HG02678 (cell line): ENCODE results near the gene RASGRF2.
"Not testable (repeated sequence)": the region's sequence is repeated elsewhere in the genome, so short reads cannot be mapped to it uniquely, and the experiment has no call there.

ENCODE experiments used
- ATAC-seq: cut with Tn5 transposase; IDR thresholded peaks from one replicate; pipeline ENCODE4 v1.9.1; 2021; ENCODE audit warnings: mild to moderate bottlenecking, moderate library complexity; ENCODE audit not compliant: unreplicated experiment

The RASGRF2 gene

DNA sequence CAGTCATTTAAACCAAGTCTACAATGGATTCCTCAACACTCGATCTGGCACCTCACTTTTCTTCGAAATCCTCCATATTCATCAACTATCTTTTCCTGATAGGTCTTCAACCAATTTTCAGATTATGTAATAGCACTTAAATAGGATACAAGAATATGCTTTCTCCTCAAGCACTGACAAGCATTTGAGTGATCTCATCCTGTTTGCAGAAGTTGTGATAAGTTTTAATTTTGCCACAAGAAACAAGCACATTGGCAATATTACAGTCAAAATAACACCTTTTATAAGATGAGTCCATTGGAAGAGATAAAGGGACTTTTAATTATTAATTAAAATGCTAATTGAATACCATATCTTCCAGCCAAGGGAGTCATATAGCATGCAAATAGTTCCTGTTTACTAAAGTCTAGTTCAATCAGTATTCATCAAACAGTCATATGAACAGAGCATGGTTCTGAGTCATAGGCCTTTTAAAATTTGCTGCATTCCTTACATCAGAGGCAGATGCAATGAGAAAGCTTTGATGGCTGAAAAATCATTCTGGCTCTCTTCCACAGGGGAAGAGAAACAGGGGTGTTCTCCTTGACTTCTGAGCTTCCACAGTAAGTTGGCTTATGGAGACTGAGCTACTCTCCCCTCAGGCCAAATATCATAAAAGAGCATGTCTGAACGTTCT is 308.5 kb downstream of the RASGRF2 start:
- no peak for ATAC-seq

GRCh38 chr5:81269751-81270393 is 309.7 kb downstream of the RASGRF2 start:
- no peak for ATAC-seq

DNA sequence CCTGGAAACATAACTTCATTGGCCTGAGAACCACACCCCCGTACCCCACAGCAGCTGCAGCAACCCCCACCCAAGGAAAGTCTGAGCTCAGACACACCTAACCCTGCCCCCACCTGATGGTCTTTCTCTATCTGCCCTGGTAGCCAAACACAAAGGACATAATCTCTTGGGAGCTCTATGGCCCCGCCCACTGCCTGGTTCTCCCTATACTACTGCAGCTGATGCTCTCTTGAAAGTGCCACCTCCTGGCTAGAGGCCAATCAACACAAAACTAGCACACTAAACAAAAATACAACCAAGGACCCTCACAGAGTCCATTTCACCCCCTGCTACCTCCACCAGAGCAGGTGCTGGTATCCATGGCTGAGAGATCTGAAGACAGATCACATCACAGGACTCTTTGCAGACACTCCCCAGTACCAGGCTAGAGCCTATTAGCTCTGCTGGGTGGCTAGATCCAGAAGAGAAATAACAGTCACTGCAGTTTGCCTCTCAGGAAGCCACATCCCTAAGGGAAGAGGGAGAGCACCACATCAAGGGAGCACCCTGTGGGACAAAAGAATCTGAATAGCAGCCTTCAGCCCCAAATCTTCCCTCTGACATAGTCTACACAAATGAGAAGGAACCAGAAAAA is 310.3 kb downstream of the RASGRF2 start:
- ATAC-seq: not testable (repeated sequence)
